CD1c-positive myeloid dendritic cell (primary cell): ENCODE measurements around the gene PCDHB16.
A peak's percentile ranks its signal among the peaks of the same experiment; 100 is the strongest.
"Not testable (repeated sequence)": the region's sequence is repeated elsewhere in the genome, so short reads cannot be mapped to it uniquely, and the experiment has no call there.

Experiments
- DNase-seq: peaks from one replicate; pipeline ENCODE4 v3.0.0-alpha.2; 2016; ENCODE audit errors: extremely low spot score

The PCDHB16 gene

DNA sequence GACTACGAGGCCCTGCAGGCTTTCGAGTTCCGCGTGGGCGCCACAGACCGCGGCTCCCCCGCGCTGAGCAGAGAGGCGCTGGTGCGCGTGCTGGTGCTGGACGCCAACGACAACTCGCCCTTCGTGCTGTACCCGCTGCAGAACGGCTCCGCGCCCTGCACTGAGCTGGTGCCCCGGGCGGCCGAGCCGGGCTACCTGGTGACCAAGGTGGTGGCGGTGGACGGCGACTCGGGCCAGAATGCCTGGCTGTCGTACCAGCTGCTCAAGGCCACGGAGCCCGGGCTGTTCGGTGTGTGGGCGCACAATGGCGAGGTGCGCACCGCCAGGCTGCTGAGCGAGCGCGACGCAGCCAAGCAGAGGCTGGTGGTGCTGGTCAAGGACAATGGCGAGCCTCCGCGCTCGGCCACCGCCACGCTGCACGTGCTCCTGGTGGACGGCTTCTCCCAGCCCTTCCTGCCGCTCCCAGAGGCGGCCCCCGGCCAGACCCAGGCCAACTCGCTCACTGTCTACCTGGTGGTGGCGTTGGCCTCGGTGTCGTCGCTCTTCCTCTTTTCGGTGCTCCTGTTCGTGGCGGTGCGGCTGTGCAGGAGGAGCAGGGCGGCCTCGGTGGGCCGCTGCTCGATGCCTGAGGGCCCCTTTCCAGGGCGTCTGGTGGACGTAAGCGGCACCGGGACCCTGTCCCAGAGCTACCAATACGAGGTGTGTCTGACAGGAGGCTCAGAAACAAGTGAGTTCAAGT, 2.1 kb downstream of the PCDHB16 start:
- not testable (repeated sequence) for DNase-seq

GRCh38 chr5:141186897-141187512, 4.8 kb downstream of the PCDHB16 start, which contains the start of gene PCDHB9:
Gene PCDHB9, plus strand, starts transcription at chr5:141187161. Its CDS starts 158 bp downstream, at chr5:141187319.
- DNase-seq, result peak; percentile 16

DNA sequence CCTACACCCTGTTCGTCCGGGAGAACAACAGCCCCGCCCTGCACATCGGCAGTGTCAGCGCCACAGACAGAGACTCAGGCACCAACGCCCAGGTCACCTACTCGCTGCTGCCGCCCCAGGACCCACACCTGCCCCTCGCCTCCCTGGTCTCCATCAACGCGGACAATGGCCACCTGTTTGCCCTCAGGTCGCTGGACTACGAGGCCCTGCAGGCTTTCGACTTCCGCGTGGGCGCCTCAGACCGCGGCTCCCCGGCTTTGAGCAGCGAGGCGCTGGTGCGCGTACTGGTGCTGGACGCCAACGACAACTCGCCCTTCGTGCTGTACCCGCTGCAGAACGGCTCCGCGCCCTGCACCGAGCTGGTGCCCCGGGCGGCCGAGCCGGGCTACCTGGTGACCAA, 6.5 kb downstream of the PCDHB16 start:
- DNase-seq, result not testable (repeated sequence)

DNA sequence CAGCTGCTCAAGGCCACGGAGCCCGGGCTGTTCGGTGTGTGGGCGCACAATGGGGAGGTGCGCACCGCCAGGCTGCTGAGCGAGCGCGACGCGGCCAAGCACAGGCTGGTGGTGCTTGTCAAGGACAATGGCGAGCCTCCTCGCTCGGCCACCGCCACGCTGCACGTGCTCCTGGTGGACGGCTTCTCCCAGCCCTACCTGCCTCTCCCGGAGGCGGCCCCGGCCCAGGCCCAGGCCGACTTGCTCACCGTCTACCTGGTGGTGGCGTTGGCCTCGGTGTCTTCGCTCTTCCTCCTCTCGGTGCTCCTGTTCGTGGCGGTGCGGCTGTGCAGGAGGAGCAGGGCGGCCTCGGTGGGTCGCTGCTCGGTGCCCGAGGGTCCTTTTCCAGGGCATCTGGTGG, 6.9 kb downstream of the PCDHB16 start:
- DNase-seq, result not testable (repeated sequence)

- peak; percentile 6 for DNase-seq
Observed at GRCh38 chr5:141192110-141192725, 10.0 kb downstream of the PCDHB16 start, which contains the start of gene PCDHB10. Gene PCDHB10, plus strand, starts transcription at chr5:141192353. Its CDS starts 200 bp downstream, at chr5:141192553.

- DNase-seq, result not testable (repeated sequence)
Observed at GRCh38 chr5:141194332-141194731, 12.1 kb downstream of the PCDHB16 start.

GRCh38 chr5:141196363-141196762, 14.2 kb downstream of the PCDHB16 start:
- DNase-seq, result no peak

DNA sequence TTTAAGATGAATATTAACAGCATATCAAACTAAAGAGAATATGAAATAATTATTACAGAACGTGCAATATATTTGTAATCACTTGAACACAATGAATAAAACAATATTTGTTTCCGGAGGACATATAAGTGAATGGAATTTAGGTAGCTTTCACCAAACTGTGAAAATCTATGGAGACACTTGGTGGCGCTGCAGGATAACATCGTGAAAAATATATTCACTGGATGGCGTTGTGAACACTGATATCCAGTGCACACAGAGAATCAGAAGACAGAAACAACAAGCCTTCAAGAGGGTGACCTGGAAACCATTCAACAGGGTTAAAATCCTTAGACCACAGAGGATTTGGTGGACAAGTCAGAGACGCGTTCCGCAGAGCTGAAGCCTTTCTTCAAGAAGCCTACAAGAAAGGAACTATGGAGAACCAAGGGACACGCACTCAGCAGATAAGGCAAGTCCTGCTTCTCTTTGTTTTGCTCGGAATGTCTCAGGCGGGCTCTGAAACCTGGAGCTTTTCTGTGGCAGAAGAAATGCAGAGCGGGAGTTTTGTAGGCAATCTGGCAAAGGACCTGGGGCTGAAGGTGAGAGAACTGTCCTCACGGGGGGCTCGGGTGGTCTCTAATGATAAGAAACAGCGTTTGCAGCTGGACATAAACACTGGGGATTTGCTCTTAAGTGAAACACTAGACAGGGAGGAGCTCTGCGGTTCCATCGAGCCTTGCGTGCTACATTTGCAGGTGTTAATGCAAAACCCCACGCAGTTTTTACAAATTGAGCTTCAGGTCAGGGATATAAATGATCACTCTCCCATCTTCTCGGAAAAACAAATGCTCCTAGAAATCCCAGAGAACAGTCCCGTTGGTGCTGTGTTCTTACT, 17.4 kb downstream of the PCDHB16 start, which contains the start of gene PCDHB11:
TSS of gene PCDHB11 (plus strand) at position 269 of the 877 bp plus-strand sequence. CDS start at position 417, 148 bp downstream.
- DNase-seq, result no peak

DNA sequence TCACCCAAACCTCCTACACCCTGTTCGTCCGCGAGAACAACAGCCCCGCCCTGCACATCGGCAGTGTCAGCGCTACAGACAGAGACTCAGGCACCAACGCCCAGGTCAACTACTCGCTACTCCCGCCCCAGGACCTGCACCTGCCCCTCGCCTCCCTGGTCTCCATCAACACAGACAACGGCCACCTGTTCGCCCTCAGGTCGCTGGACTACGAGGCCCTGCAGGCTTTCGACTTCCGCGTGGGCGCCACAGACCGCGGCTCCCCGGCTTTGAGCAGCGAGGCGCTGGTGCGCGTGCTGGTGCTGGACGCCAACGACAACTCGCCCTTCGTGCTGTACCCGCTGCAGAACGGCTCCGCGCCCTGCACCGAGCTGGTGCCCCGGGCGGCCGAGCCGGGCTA, 18.9 kb downstream of the PCDHB16 start:
- not testable (repeated sequence) for DNase-seq

GRCh38 chr5:141201646-141202045, 19.5 kb downstream of the PCDHB16 start:
- not testable (repeated sequence) for DNase-seq

- DNase-seq, result no peak
Observed at GRCh38 chr5:141208478-141208877, 26.3 kb downstream of the PCDHB16 start, which contains the start of gene PCDHB12. Gene PCDHB12, plus strand, starts transcription at chr5:141208719. Its CDS starts 189 bp downstream, at chr5:141208908.

DNA sequence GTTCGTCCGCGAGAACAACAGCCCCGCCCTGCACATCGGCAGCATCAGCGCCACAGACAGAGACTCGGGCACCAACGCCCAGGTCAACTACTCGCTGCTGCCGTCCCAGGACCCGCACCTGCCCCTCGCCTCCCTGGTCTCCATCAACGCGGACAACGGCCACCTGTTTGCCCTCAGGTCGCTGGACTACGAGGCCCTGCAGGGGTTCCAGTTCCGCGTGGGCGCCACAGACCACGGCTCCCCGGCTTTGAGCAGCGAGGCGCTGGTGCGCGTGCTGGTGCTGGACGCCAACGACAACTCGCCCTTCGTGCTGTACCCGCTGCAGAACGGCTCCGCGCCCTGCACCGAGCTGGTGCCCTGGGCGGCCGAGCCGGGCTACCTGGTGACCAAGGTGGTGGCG, 28.1 kb downstream of the PCDHB16 start:
- not testable (repeated sequence) for DNase-seq

DNA sequence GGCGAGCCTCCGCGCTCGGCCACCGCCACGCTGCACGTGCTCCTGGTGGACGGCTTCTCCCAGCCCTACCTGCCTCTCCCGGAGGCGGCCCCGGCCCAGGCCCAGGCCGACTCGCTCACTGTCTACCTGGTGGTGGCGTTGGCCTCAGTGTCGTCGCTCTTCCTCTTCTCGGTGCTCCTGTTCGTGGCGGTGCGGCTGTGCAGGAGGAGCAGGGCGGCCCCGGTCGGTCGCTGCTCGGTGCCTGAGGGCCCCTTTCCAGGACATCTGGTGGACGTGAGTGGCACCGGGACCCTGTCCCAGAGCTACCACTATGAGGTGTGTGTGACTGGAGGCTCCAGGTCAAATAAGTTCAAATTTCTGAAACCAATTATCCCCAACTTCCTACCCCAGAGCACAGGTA, 28.7 kb downstream of the PCDHB16 start:
- not testable (repeated sequence) for DNase-seq

DNA sequence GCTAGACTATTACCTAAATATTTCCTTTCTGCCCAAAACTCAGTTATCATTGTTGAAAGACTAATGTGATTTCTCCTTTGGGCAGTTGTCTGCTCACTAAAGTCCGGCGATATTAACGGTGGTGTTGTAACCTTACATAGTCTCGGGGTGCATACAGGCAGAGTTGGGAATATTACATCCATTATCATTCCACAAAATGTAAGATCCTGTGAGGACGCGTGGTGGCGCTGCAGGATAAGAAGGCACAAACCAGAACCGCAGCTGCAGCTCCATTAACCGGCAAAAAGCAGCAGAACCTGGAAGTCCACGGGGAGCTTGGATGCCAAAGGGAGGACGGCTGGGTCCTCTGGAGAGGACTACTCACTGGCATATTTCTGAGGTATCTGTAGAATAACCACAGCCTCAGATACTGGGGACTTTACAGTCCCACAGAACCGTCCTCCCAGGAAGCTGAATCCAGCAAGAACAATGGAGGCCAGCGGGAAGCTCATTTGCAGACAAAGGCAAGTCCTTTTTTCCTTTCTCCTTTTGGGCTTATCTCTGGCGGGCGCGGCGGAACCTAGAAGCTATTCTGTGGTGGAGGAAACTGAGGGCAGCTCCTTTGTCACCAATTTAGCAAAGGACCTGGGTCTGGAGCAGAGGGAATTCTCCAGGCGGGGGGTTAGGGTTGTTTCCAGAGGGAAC, 31.6 kb downstream of the PCDHB16 start, which contains the start of gene PCDHB13:
TSS of gene PCDHB13 (plus strand) at position 264 of the 684 bp plus-strand sequence. CDS start at position 469, 205 bp downstream.
- peak; percentile 2 for DNase-seq

- DNase-seq, result not testable (repeated sequence)
Observed at GRCh38 chr5:141214583-141214982, 32.4 kb downstream of the PCDHB16 start.

GRCh38 chr5:141215504-141215903, 33.3 kb downstream of the PCDHB16 start:
- not testable (repeated sequence) for DNase-seq

DNA sequence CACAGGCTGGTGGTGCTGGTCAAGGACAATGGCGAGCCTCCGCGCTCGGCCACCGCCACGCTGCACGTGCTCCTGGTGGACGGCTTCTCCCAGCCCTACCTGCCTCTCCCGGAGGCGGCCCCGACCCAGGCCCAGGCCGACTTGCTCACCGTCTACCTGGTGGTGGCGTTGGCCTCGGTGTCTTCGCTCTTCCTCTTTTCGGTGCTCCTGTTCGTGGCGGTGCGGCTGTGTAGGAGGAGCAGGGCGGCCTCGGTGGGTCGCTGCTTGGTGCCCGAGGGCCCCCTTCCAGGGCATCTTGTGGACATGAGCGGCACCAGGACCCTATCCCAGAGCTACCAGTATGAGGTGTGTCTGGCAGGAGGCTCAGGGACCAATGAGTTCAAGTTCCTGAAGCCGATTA, 33.8 kb downstream of the PCDHB16 start:
- DNase-seq, result not testable (repeated sequence)

GRCh38 chr5:141223112-141223783, 41.1 kb downstream of the PCDHB16 start, which contains the start of gene PCDHB14:
Gene PCDHB14, plus strand, starts transcription at chr5:141223343. Its CDS starts 163 bp downstream, at chr5:141223506.
- no peak for DNase-seq

DNA sequence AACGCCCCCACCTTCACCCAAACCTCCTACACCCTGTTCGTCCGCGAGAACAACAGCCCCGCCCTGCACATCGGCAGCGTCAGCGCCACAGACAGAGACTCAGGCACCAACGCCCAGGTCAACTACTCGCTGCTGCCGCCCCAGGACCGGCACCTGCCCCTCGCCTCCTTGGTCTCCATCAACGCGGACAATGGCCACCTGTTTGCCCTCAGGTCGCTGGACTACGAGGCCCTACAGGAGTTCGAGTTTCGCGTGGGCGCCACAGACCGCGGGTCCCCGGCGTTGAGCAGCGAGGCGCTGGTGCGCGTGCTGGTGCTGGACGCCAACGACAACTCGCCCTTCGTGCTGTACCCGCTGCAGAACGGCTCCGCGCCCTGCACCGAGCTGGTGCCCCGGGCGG, 42.7 kb downstream of the PCDHB16 start:
- not testable (repeated sequence) for DNase-seq

- DNase-seq, result not testable (repeated sequence)
Observed at GRCh38 chr5:141225421-141225820, 43.2 kb downstream of the PCDHB16 start.
